CD1c-positive myeloid dendritic cell (primary cell): ENCODE data around the gene CACNB4.
A peak's percentile ranks its signal among the peaks of the same experiment; 100 is the strongest.
"Not testable (repeated sequence)": the region's sequence is repeated elsewhere in the genome, so short reads cannot be mapped to it uniquely, and the experiment has no call there.

Experiments used
- DNase-seq: peaks from one replicate; pipeline ENCODE4 v3.0.0-alpha.2; 2016; ENCODE audit errors: extremely low spot score

CACNB4 gene

GRCh38 chr2:152098496-152099366, at the start of gene CACNB4:
TSS of gene CACNB4 (minus strand) at chr2:152099044.
- DNase-seq = peak; percentile 58

DNA sequence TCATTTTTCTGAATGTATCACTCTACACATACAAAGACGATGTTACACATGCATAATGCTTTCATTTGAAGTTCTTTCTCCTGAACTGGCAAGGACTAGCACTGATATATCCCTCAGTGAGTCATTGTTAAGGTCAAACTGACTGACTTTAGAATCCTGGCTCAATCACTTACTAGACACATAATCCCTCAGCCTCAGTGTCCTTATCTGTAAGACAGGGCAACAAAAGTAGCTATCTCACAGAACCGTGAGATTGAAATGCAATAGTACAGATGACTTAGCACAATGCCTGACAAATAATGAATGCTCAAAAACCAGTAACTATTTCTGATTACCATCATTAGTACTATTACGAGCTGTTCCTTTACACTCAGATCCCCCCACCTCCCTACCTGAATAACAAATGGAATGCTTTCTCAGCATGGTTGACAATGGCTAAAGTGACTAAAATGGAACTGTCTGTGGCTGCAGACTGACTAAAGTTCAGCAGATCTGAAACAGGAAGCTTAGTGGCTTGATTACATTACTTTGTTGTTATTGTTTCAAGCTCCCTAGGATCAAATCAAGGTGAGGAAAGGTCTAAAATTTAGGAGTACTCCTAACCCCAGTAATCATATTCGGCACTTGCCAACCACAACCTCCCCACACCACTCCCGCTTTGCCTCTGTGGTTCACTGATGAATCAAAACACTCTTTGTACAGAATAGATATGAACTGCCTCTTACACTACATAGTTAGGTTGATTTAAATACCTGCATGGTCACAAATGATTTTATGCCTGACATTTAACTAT, 35.8 kb upstream of the CACNB4 start:
- peak; percentile 6 for DNase-seq

DNA sequence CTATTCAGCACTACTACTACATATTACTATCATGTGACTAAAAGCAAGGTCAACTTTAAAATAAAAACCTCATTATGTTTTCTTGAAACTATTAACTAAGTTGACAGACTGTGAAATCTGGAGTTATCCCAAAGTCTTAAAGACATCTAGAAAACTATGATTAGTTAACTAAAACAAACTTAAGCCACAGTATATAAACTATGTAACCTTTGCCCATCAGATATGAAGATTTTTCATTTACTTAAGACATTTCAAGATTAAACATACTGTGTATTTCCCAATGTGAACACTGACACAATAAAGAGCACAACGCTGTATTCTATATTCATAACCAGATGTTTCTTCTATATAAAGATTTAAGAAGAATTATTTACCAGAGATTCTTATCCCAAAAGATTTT, 33.5 kb upstream of the CACNB4 start:
- no peak for DNase-seq

DNA sequence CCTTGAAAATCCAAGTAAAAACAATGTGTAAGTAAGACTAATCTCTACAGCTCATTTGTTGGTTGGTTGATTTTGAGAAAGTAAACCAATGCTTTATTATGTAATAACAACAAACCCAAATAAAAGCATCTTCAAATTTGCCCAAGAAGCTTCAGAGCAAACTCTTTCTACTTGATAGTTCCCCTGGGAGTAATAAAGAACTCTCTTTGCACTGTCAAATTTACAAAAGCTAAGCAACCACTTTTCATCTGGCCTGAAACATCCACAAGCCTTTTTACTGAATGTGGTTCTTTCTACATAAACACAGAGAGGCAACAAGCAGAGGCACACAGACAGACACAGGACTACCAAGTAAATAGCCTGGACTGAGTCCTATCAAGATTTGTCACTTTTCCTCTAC, 28.8 kb upstream of the CACNB4 start:
- no peak for DNase-seq

GRCh38 chr2:152126664-152127063, 27.8 kb upstream of the CACNB4 start:
- no peak for DNase-seq

DNA sequence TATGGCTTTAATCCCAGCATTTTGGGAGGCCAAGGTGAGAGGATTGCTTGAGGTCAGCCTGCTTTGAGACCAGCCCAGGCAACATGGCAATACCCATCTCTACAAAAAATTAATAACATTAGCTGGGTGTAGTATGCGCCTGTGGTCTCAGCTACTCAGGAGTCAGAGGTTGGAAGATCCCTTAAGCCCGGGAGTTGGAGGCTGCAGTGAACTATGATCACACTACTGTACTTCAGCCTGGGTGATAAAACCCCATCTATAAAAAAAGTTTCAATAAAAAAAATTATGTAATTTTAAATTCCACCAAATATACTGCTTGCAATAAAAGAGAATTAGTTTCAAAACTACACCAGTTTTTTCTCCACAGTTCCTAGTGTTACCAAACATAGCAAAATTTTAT, 23.3 kb upstream of the CACNB4 start:
- no peak for DNase-seq

GRCh38 chr2:152120430-152120829, 21.6 kb upstream of the CACNB4 start:
- DNase-seq = no peak

DNA sequence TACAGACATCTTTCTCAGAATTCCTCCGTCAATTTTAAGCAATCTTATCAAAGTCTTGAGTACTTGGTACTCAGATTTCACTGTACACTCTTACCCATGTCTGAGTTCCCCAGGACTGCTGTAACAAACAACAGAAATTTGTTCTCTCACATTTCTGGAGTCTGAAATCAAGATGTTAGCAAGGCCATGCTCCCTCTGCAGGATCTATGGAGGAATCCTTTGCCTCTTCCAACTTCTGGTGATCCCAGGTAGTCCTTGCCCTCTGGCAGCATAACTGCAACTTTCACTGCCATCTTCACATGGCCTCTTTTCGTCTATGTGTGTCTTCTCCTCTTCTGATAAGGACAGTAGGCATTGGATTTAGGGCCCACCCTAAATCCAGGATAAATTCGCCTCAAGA, 17.1 kb upstream of the CACNB4 start:
- DNase-seq = no peak

DNA sequence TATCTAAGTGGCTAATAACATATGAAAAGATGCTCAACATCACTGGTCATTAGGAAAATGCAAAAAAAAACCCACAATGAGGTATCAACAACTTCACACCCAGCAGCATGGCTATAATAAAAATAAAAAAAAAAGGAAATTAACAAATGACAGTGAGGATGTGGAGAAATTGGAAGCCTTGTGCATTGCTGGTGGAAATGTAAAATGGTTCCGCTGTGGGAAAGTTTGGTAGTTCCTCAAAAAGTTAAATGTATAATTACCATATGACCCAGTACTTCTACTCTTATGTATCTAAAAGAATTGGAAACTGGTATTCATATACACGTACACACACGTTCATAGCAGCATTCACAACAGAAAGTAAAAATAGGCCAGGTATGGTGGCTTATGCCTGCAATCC, 15.5 kb upstream of the CACNB4 start:
- DNase-seq = no peak

DNA sequence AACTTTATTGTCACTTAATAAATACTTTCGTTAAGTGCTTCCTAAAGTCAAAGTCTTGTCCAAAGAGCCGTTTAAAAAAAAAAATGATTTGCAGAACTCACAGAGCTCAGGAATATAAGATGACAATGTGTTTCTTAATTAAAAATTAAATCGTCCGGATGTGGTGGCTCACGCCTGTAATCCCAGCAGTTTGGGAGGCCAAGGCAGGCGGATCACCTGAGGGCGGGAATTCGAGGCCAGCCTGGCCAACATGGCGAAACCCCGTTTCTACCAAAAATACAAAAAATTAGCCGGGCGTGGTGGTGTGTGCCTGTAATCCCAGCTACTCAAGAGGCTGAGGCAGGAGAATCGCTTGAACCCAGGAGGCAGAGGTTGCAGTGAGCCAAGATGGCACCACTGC, 8.3 kb upstream of the CACNB4 start:
- DNase-seq = not testable (repeated sequence)

DNA sequence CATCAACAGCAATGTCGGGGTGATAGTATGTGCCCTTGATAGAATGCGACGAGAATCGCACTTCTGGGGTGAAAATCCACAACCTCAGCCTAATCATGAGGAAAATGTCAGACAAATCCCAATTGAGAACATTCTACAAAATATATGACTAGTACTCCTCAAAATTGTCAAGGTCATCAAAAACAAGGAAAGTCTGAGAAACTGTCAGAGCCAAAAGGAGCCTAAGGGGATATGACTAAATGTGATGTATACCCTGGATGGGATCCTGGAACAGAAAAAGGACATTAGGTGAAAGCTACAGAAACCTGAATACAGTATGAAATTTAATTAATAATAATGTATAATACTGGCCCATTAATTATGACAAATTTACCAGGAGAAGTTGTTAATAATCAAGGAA, 7.6 kb upstream of the CACNB4 start:
- no peak for DNase-seq

DNA sequence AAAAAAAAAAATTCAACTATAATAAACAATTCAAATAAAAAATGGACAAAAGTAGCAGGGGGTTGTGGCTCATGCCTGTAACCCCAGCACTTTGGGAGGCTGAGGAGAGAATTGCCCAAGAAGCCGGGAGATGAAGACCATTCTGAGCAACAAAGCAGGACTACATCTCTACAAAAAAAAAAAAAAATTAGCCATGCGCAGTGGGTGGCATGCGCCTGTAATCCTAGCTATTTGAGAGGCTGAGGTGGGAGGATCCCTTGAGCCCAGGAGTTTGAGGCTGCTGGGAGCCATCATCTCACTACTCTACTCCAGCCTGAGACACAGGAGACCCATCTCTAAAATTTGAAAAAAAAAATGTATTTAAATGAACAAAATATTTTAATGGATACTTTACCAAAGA, 4.4 kb upstream of the CACNB4 start:
- DNase-seq = no peak

GRCh38 chr2:152100961-152101360, 2.1 kb upstream of the CACNB4 start:
- DNase-seq = no peak

DNA sequence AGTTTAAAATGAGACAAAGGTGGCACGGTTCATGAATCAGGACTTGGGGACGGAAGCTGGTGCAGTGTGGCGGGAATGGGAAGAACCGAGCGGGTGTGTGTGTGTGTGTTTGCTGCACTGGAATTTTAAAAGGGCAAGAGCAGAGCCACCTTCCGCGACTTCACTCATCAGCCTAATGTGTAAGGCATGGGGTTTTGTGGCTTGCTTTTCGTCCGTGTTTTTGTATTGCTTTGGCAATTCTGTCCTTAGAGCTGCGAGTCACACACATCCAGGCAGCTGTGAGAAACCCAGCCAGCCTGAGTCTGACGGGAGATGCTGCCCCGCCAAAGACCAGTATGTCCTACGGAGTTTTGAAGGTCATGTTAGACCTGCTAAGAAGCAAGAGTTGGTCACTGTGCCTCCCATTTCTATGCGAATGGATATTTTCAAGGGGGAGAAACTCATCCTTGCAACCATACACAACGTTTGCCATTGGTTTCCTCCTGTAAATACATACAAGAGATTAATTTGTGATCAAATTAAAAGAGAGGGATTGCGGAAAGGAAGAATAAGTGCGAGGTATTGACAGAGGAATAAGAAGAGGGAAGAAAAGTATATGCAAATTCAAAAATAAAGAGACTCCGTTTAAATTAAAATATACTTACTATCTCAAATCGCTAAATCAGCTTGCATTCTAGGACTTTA, 665 bp upstream of the CACNB4 start:
- DNase-seq = peak; percentile 26

DNA sequence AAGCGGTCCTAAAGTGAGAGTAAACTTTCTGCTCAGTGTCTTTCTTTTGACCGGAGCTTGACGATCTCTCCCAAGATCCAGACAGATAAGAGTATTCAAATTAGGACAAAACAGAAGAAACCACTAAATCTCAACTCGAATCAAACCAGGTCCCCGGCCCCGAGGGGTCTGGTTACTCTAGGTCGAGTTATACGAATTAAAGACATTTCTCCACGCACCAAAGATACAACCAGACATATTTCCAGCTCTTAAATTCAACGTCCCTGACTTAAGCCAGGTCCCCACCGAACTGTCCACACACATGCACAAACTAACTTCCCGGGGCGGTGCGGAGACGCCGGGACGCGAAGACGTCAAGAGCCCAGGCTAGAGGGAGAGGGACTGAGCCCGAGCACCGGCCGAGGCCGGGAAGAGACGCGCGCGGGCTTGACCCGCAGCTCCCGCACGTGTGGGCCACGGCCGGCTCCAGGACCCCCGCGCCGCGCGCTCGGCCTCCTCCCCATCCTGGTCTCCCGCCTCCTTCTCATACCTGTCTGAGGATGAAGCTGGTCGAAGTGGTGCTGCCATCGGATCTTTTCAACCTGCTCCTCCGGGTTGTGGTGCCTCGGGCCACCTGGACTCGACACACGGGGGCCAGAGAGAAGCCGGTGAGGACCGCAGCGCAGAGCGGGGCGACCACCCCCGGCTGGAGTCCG, 896 bp downstream of the CACNB4 start:
- DNase-seq = peak; percentile 30

GRCh38 chr2:152097290-152097800, 1.5 kb downstream of the CACNB4 start:
- peak; percentile 33 for DNase-seq

- DNase-seq = no peak
Observed at GRCh38 chr2:152095146-152095545, 3.7 kb downstream of the CACNB4 start.

DNA sequence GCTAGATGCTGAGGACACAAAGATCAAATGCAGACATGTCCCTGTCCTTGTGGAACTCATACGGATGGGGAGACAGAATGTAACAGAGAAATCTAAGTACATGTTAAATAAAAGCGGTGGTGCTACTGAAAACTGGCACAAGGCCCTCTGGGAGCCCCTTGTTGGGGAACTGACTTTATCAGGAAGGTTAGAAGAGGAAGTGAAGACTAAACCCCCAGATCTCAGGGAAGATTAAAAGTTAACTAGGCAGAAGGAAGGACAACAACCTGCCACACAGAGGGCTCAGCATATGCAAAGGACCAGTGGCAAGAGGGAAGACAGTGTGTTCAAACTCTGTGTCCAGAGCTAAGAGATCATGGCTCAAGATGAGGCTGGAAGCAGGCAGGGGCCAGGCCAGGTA, 4.8 kb downstream of the CACNB4 start:
- DNase-seq = peak; percentile 10

DNA sequence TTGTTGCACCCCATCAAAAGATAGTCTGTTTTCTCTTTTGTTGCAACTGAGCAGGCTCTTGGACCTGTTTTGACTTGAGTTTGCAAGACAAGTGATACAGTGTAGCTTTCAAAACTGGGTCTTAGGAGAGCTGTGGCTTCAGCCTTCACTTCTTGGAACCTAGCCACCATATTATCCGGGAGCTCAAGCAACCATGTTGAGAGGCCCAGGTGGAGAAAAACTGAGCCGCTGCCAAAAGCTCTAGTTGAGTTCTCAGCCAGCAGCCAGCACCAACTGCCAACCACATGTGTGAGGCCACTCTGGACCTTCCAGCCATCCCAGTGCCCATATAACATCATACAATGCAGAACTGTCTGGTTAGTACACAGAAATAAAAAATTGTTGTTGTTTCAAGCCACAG, 5.4 kb downstream of the CACNB4 start:
- DNase-seq = no peak

- DNase-seq = no peak
Observed at GRCh38 chr2:152092095-152092494, 6.7 kb downstream of the CACNB4 start.

GRCh38 chr2:152090726-152091125, 8.1 kb downstream of the CACNB4 start:
- DNase-seq = not testable (repeated sequence)

GRCh38 chr2:152089238-152089637, 9.6 kb downstream of the CACNB4 start:
- peak; percentile 69 for DNase-seq
